ENCODE results near the gene LIPG.

LIPG gene

DNA sequence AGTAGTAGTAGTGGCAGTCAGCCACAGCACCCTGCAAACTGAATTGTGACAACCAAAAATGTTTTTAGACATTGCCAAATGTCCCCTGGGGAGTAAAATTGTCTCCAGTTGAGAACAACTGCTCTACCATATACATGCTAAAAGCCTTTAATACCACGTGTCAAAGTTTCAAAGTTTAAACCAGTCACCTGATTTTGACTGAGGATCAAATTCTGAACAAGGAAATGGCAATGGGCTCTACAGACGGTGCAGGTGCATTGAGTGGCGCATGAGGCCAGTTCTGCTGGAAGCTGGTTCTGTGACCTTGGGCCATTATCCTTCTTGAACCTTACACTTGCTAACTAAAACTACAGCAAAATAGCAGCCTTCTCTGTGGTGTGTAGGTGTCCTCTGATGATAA is 85.0 kb downstream of the LIPG start:
- no peaks in the 10 kb centered on the region for H3K9me3 ChIP-seq (ENCODE audit: insufficient read depth, low read length)
- no peaks in the 10 kb centered on the region for H3K27me3 ChIP-seq (ENCODE audit: low read length)
- H3K36me3 ChIP-seq (ENCODE audit: low read length), result no peaks in the 10 kb centered on the region
- no peaks in the 10 kb centered on the region for H4K20me1 ChIP-seq (ENCODE audit: low read depth, low read length)
- no peaks in the 10 kb centered on the region for H3F3A ChIP-seq (ENCODE audit: insufficient read depth)
- TF ChIP-seq CTCF (IDR thresholded peaks at IDR 0.05; ENCODE audit: insufficient read depth, low read length, poor library complexity, severe bottlenecking), result no peak
- no peak overlapping the region for H3K27ac ChIP-seq (ENCODE audit: low read depth, low read length)
- no peaks in the 10 kb centered on the region for H3K79me2 ChIP-seq (ENCODE audit: insufficient read depth, low read length)
- H3K9me2 ChIP-seq (replicated peaks; ENCODE audit: insufficient read depth, low read length), result no peaks in the 10 kb centered on the region
- H3K9ac ChIP-seq (ENCODE audit: low read length), result no peak overlapping the region
- no peak overlapping the region for H2AFZ ChIP-seq (ENCODE audit: low read depth, low read length, severe bottlenecking)
- no peak overlapping the region for H3K4me2 ChIP-seq (ENCODE audit: low read depth, low read length, poor library complexity, severe bottlenecking)
- no peak overlapping the region for H3K4me3 ChIP-seq (ENCODE audit: insufficient read depth, low read length, poor library complexity, severe bottlenecking)

DNA sequence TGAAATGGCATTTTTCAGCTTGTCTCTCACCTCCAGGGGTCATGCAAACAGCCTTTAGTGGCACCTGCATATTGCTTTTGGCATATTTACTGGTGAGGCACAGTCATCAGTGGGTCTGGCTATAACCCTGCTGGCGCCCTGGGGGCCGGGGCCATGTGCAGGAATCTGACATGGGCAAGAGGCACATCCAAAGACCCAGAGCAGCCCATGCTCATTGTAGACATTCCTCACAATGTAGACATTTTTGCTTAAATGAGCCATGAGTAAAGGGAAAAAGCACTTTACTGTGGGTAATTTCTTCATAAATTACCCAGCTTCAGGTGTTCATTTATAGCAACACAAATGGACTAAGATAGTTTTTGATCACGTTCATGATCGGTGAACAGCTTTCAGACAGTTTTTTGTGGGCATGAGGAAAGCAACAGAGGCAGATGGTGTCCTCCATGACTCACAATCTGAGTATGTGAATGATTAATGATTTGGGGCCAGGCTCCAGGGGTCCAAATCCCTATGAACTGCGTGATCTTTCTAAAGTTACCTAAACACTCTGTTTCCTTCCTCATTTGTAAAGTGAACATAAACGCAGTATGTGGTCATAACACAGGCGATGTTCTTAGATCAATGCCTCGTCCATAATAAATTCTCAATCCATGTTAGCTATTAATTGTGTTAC is 85.8 kb downstream of the LIPG start:
- Histone ChIP-seq H3K27ac (ENCODE audit: low read depth, low read length) (no peak overlapping the region), H3F3A (ENCODE audit: insufficient read depth) (no peaks in the 10 kb centered on the region), H3K36me3 (ENCODE audit: low read length) (no peaks in the 10 kb centered on the region), H3K9me2 (replicated peaks; ENCODE audit: insufficient read depth, low read length) (no peaks in the 10 kb centered on the region), H3K4me3 (ENCODE audit: insufficient read depth, low read length, poor library complexity, severe bottlenecking) (no peak overlapping the region), H3K4me2 (ENCODE audit: low read depth, low read length, poor library complexity, severe bottlenecking) (no peak overlapping the region), H3K79me2 (ENCODE audit: insufficient read depth, low read length) (no peaks in the 10 kb centered on the region), H4K20me1 (ENCODE audit: low read depth, low read length) (no peaks in the 10 kb centered on the region), H2AFZ (ENCODE audit: low read depth, low read length, severe bottlenecking) (no peak overlapping the region), H3K9me3 (ENCODE audit: insufficient read depth, low read length) (no peaks in the 10 kb centered on the region), H3K27me3 (ENCODE audit: low read length) (no peaks in the 10 kb centered on the region), H3K9ac (ENCODE audit: low read length) (no peak overlapping the region)
- no peak for TF ChIP-seq CTCF (IDR thresholded peaks at IDR 0.05; ENCODE audit: insufficient read depth, low read length, poor library complexity, severe bottlenecking)

DNA sequence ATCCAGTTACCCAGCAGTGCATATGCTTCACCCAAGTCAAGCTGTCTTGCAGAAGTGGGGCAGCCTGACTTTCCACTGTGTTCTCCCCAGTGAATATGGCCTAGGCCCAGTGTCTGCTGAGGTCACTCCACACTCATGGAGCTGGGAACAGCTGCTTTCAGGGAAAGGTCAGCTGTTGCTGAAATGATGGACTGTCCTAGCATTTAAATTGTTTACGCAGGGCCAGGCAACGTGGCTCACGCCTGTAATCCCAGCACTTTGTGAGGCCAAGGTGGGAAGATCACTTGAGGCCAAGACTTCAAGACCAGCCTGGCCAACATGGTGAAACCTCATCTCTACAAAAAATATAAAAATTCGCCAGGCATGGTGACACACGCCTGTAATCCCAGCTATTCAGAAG is 86.5 kb downstream of the LIPG start:
- H3K4me2 ChIP-seq (ENCODE audit: low read depth, low read length, poor library complexity, severe bottlenecking), result no peak overlapping the region
- no peak overlapping the region for H3K4me3 ChIP-seq (ENCODE audit: insufficient read depth, low read length, poor library complexity, severe bottlenecking)
- H3K9ac ChIP-seq (ENCODE audit: low read length), result no peak overlapping the region
- H3K27ac ChIP-seq (ENCODE audit: low read depth, low read length), result no peak overlapping the region
- H3K79me2 ChIP-seq (ENCODE audit: insufficient read depth, low read length), result no peaks in the 10 kb centered on the region
- H2AFZ ChIP-seq (ENCODE audit: low read depth, low read length, severe bottlenecking), result no peak overlapping the region
- H3F3A ChIP-seq (ENCODE audit: insufficient read depth), result no peaks in the 10 kb centered on the region
- no peaks in the 10 kb centered on the region for H3K9me3 ChIP-seq (ENCODE audit: insufficient read depth, low read length)
- H3K9me2 ChIP-seq (replicated peaks; ENCODE audit: insufficient read depth, low read length), result no peaks in the 10 kb centered on the region
- no peaks in the 10 kb centered on the region for H4K20me1 ChIP-seq (ENCODE audit: low read depth, low read length)
- no peaks in the 10 kb centered on the region for H3K27me3 ChIP-seq (ENCODE audit: low read length)
- no peaks in the 10 kb centered on the region for H3K36me3 ChIP-seq (ENCODE audit: low read length)
- TF ChIP-seq EZH2phosphoT487 (conservative IDR thresholded peaks at IDR 0.05; ENCODE audit: low read length), result no peak
- no peak for TF ChIP-seq CTCF (IDR thresholded peaks at IDR 0.05; ENCODE audit: insufficient read depth, low read length, poor library complexity, severe bottlenecking)
